DND-41 (cell line): Measurements from ENCODE around the gene TMEM125.

Experiments used
- ATAC-seq: fragments of 200-7000 bp; cut with Tn5 transposase; 3 replicates; pipeline ENCODE4 v1.9.1; 2021; ENCODE audit warnings: low read depth; ENCODE audit not compliant: insufficient read depth
- DNase-seq: peaks from one replicate; pipeline ENCODE4 v3.0.0-alpha.2; 2020
- H2AFZ ChIP-seq: 2 replicates; pipeline ENCODE4 v1.6.0; 2012; ENCODE audit warnings: low read depth, low read length
- H3K27ac ChIP-seq: 2 replicates; pipeline ENCODE4 v1.5.1; 2012; ENCODE audit warnings: low read length, inconsistent platforms
- H3K27me3 ChIP-seq: fragments of 200-600 bp; sonication (generic); 2 replicates; pipeline ENCODE4 v1.6.0; 2012; ENCODE audit warnings: low read length, mild to moderate bottlenecking, inconsistent platforms; ENCODE audit not compliant: insufficient read depth, poor library complexity
- H3K36me3 ChIP-seq: 2 replicates; pipeline ENCODE4 v1.5.1; 2012; ENCODE audit warnings: low read length, inconsistent platforms; ENCODE audit not compliant: insufficient read depth
- H3K4me1 ChIP-seq: 2 replicates; pipeline ENCODE4 v1.5.1; 2012; ENCODE audit warnings: mild to moderate bottlenecking, low read length; ENCODE audit not compliant: insufficient read depth
- H3K4me2 ChIP-seq: 2 replicates; pipeline ENCODE4 v1.6.0; 2012; ENCODE audit warnings: mild to moderate bottlenecking, moderate library complexity, low read length, inconsistent platforms; ENCODE audit not compliant: insufficient read depth
- H3K4me3 ChIP-seq, 2 experiments: fragments of 200-600 bp in 1 of 2; shearing (Covaris generic) in 1 of 2; 2 replicates each; pipeline ENCODE4 v1.5.1; 2012 to 2016; ENCODE audit warnings: inconsistent platforms in 2 of 2, low read length in 2 of 2, mild to moderate bottlenecking in 2 of 2, low read depth in 1 of 2, moderate library complexity in 1 of 2
- H3K79me2 ChIP-seq: 2 replicates; pipeline ENCODE4 v1.6.0; 2012; ENCODE audit warnings: low read length, inconsistent platforms; ENCODE audit not compliant: insufficient read depth
- H3K9ac ChIP-seq: 2 replicates; pipeline ENCODE4 v1.6.0; 2012; ENCODE audit warnings: low read depth, mild to moderate bottlenecking, inconsistent platforms, low read length, moderate library complexity
- H3K9me3 ChIP-seq: 2 replicates; pipeline ENCODE4 v1.5.1; 2012; ENCODE audit warnings: low read length, moderate library complexity, mild to moderate bottlenecking, inconsistent platforms; ENCODE audit not compliant: insufficient read depth, severe bottlenecking
- H4K20me1 ChIP-seq: 2 replicates; pipeline ENCODE4 v1.6.0; 2012; ENCODE audit warnings: low read length; ENCODE audit not compliant: insufficient read depth
- EZH2 ChIP-seq: IDR thresholded peaks from 3 replicates; pipeline ENCODE4 v1.6.1; 2012; ENCODE audit warnings: borderline replicate concordance, low read depth, mild to moderate bottlenecking, moderate library complexity, low read length, inconsistent platforms; ENCODE audit not compliant: severe bottlenecking
- TF ChIP-seq, protein P1 (sequence below): IDR thresholded peaks from 2 replicates; pipeline ENCODE4 v1.5.1; 2012; ENCODE audit warnings: borderline replicate concordance, low read length, moderate library complexity, mild to moderate bottlenecking; ENCODE audit not compliant: poor library complexity, severe bottlenecking; ENCODE audit errors: extremely low read depth

Gene TMEM125

DNA sequence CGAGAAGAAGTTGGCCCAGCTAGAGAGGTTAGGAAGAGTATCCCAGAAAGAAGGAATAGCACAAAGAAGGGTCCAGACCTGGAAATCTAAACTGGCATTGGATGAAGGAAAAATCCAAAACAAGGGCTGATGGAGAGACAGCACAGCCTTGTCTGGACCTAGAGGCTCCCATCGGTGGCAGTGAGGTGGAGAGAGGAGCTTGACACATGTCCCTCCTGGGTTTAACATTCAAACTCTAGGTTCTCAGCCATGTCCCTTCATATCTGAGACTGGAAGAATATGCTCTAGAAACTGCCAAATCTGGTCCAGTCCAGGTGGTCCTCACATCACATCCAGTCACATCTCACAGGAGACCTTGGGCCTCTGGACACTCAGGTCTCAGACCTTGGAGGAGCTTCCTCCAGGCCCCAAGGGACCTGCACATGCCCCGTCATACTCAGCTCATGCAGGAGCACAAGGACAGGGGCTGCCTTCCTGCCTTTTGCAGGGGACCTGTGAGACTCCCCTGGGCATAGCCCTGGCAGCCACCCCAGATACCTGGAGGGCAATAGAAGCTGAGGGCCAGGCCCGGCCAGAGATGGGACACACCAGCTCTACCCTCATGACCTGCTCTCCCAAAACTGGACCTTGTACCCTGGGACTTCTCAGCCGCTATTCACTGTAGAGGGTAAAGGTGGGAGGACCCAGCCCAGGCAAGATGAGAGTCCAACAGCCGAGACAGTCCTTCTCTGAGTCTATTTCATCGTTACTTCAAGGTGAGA is 7.5 kb downstream of the TMEM125 start:
- DNase-seq (no peak), ATAC-seq (no peak)
- no peak overlapping the region for H3K4me2 ChIP-seq
- no peaks in the 10 kb centered on the region for H3K27me3 ChIP-seq
- no peaks in the 10 kb centered on the region for H4K20me1 ChIP-seq
- H3K4me1 ChIP-seq: peaks cover 13% of the 10 kb centered on the region
- no peaks in the 10 kb centered on the region for H3K79me2 ChIP-seq
- H3K9me3 ChIP-seq: peaks cover 8% of the 10 kb centered on the region
- H2AFZ ChIP-seq: no peak overlapping the region
- no peak overlapping the region for H3K4me3 ChIP-seq
- no peak overlapping the region for H3K9ac ChIP-seq
- H3K36me3 ChIP-seq: no peaks in the 10 kb centered on the region
- H3K27ac ChIP-seq: no peak overlapping the region
- no peak for TF ChIP-seq EZH2
- TF ChIP-seq, protein P1, sequence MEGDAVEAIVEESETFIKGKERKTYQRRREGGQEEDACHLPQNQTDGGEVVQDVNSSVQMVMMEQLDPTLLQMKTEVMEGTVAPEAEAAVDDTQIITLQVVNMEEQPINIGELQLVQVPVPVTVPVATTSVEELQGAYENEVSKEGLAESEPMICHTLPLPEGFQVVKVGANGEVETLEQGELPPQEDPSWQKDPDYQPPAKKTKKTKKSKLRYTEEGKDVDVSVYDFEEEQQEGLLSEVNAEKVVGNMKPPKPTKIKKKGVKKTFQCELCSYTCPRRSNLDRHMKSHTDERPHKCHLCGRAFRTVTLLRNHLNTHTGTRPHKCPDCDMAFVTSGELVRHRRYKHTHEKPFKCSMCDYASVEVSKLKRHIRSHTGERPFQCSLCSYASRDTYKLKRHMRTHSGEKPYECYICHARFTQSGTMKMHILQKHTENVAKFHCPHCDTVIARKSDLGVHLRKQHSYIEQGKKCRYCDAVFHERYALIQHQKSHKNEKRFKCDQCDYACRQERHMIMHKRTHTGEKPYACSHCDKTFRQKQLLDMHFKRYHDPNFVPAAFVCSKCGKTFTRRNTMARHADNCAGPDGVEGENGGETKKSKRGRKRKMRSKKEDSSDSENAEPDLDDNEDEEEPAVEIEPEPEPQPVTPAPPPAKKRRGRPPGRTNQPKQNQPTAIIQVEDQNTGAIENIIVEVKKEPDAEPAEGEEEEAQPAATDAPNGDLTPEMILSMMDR: no peak

DNA sequence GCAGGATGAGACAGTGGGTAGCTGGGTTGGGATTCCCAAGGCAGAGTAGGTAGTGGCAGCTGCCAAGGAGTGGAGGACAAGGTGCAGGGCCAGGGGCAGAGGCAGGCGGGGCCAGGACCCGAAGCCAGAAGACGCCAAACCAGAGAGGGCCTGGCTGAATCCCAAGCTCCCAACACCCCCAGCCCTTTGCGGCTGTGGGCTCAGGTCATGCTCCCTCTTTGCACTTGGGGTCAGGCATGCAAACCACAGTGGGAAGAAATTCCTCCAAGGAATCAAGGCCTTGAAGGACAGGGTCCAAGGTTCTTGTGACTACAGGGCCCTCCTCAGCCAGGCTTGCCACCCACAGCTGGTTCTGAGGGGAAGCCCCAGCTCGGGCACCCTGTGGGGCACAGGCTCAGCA is 9.4 kb downstream of the TMEM125 start:
- no peaks in the 10 kb centered on the region for H4K20me1 ChIP-seq
- no peaks in the 10 kb centered on the region for H3K27me3 ChIP-seq
- peaks cover 1% of the 10 kb centered on the region for H3K9me3 ChIP-seq
- H3K36me3 ChIP-seq: no peaks in the 10 kb centered on the region
- ATAC-seq: no peak
- no peak overlapping the region for H3K9ac ChIP-seq
- H3K27ac ChIP-seq: no peak overlapping the region
- peaks cover 9% of the 10 kb centered on the region for H3K4me1 ChIP-seq
- TF ChIP-seq EZH2: no peak
- TF ChIP-seq, protein P1: no peak
- H3K4me2 ChIP-seq: no peak overlapping the region
- no peak overlapping the region for H3K4me3 ChIP-seq
- H2AFZ ChIP-seq: no peak overlapping the region
- H3K79me2 ChIP-seq: no peaks in the 10 kb centered on the region
- DNase-seq: no peak

DNA sequence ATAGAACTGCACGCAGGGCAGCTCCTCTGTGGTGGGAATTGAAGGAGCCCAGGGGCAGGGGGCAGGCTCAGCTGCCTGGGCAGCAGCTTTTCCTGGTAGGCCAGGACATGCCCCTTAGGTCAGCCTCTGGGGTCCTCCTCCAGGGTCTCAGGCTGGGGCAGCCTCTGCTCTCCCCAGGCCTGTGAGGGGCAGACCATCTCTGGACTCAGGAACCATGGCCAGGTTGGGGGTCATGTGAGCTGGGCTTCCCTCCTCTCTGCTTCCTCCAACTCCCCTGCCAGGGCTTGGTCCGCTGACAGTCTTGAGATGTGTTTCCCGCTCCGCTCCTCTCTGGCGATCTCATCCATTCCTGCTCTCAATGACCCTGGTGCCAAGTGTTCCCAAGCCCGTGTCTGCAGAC is 9.9 kb downstream of the TMEM125 start:
- Histone ChIP-seq H3K27me3 (no peaks in the 10 kb centered on the region), H3K79me2 (no peaks in the 10 kb centered on the region), H3K4me2 (no peak overlapping the region), H3K9ac (no peak overlapping the region), H2AFZ (no peak overlapping the region), H3K36me3 (no peaks in the 10 kb centered on the region), H4K20me1 (no peaks in the 10 kb centered on the region), H3K27ac (no peak overlapping the region), H3K4me3 (no peak overlapping the region), H3K9me3 (no peaks in the 10 kb centered on the region), H3K4me1 (peaks cover 4% of the 10 kb centered on the region)
- TF ChIP-seq EZH2: no peak
- TF ChIP-seq, protein P1: no peak
- no peak for DNase-seq
- ATAC-seq: no peak
